Measurements from ENCODE around the gene RABGGTA.

The RABGGTA gene

DNA sequence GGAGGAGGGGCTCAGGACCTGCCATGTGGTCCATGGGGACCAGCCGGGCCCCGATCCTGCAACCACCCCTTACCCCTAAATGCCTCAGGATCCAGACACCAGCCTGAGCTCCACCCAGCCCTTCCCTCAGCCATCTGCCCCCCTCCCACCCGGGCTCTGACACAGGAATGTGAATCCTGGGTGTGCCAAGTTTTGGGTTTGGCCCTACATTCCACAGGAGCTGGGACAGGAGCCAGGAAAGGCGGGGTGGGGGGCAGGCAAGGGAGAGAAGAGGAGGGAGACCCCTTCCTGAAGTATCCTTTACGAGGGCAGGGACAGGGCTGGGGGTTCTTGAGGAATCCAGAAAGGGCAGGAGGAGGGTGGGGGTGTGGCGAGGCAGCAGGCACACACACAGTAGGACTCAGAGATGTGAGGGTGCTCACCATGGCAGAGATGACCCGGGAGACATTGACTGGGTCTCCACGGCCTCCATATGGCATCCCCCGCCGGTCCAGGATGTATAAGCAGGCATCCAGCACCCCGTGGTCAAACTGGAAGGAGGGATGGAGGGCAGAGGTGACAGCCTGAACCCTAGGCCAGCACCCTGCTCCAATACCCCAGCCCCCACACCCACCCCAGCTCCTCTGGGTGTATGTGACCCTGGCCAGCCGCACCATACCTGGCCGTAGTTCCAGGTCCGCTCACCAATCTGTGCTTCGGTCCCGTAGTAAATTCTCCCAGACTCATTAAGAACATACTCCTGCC lies 11.9 kb downstream of the RABGGTA start:
- no peak for DNase-seq

- no peak for DNase-seq
These were observed 12.7 kb downstream of the RABGGTA start for GRCh38 chr14:24258548-24259265.

- DNase-seq: no peak
These were observed 13.3 kb downstream of the RABGGTA start for GRCh38 chr14:24258119-24258518.

GRCh38 chr14:24256960-24257359 lies 14.4 kb downstream of the RABGGTA start:
- DNase-seq: no peak

DNA sequence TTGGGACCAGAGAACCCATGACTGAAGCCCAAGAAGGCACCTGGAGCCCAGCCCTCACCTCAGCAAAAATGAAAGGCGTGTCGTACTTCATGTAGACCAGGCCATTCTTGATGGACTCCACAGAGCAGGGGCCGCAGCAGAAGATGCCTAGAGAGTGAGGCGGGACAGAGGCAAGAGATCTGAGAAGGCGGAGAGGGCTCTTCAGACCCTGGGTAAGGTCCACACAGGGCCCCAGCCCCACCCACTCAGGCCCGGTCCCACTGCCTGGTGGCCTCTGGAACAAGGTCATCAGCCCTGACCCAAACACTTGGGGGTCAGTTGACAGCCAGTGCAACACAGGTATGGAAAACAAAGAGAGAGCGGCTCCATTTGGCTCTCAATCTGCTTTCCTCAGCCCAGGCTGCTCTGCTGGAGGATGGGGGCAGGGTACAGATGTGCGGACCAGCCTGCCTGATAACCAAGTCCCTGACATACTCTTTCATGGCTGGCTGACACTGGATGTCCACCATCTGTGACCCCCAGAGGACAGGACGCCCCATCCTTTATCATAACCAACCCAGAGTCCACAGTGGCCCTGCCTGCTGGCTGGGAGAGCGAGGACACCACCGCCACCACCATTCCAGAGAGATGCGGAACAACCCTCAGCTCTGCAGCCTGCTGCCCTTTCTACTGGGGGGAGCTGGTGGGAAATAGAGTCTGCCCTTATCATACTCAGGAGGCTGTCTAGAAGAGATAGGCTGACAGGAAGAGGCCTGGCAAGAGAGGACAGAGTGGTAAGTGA lies 15.3 kb downstream of the RABGGTA start:
- DNase-seq: no peak

DNA sequence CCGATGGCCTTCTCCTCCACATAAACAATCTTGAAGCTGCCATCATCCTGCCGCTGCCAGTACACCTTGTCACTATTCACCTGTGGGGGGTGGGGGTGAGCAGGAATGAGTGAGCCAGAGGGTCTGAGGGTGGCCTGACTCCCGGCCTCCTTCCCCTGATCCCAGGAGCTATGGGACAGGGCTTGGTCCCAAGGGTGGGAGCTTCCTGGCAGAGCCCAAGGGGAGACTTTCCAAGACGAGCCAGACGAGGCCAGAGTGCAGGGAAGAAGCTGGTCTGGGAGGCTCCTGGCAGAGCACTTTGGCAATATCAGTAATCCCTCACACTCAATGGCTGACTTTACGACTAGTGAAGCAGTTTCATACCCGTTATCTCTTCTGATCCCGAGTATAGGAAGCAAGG lies 16.0 kb downstream of the RABGGTA start:
- no peak for DNase-seq

- no peak for DNase-seq
These were observed 16.6 kb downstream of the RABGGTA start for GRCh38 chr14:24254630-24255392.

- DNase-seq: peak; percentile 26
These were observed 17.5 kb downstream of the RABGGTA start for GRCh38 chr14:24253936-24254335.

GRCh38 chr14:24252289-24253124 lies 18.9 kb downstream of the RABGGTA start:
- DNase-seq: no peak

DNA sequence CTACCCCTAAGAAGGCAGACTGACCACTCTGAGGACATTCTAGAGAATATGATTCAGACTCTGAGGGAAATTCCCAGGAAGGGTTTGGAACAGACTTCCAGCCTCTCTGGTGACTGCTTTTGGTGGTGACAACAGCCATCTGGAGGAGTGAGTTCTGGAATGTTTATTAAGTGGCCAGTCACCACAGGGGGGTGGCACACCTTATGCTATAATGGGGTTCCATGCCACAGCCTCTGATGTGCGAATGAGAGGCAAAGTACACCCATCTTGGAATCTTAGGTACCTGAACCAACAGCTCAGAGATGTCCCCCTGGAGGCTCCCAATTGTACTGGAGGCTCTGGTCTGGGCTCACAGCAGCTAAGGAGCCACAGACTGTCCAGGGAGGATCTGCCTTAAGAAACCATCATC lies 19.5 kb downstream of the RABGGTA start:
- DNase-seq: no peak

GRCh38 chr14:24250354-24250753 lies 21.0 kb downstream of the RABGGTA start:
- no peak for DNase-seq

DNA sequence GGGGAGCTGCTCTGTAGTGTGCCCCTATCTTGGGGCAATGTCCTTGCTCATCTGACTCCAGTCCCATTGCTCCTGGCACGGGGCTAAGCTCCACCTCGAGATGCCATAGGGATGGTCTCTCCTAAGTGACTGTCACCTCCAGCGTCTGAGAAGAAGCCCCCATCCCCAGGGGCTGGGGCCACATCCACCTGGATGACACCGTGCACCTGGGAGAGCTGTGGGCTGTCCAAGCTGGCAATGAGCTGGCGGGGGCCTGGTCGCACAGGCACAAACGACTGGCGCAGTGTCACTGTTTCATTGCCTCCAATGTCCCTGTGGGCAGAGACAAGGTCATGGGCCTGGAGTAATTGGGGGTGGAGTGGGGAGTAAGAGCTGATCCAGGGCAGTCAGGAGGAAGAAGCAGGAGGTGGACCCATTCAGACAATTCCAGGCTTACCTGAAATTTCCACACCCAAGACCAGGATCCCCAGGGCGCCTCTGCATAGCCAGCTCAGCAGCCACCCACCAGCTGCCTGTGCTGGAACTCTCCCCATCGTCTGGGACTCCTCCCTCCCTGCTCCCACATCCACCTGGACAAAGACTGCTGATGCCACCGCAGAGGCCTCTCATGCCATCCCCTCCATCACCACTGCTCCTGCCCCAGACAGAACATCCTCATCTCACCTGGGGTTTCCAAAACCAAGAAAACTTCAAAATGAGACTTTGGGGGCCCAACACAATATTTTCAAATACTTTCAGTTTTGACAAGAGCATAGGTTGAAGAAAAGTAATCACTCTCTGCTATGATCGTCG lies 22.0 kb downstream of the RABGGTA start:
- DNase-seq: no peak

- no peak for DNase-seq
These were observed 24.0 kb downstream of the RABGGTA start for GRCh38 chr14:24247422-24247821.

- peak; percentile 6 for DNase-seq
These were observed 24.6 kb downstream of the RABGGTA start for GRCh38 chr14:24246765-24247212.

DNA sequence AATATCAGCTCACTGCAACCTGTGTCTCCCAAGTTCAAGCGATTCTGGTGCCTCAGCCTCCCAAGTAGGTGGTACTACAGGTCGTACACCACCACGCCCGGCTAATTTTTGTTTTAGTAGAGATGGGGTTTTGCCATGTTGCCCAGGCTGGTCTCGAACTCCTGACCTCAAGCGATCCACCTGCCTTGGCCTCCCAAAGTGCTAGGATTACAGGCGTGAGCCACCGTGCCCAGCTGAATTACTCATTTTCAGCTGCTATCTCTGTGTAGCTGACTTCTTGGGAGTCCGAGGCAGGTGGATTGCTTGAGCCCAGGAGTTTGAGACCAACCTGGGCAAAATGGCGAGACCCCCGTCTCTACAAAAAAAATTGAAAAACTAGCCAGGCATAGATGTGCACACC lies 26.0 kb downstream of the RABGGTA start:
- peak; percentile 21 for DNase-seq

GRCh38 chr14:24243336-24243836 lies 28.0 kb downstream of the RABGGTA start:
- peak; percentile 79 for DNase-seq

GRCh38 chr14:24241829-24242443 lies 29.5 kb downstream of the RABGGTA start:
- peak; percentile 97 for DNase-seq

- no peak for DNase-seq
These were observed 31.1 kb downstream of the RABGGTA start for GRCh38 chr14:24240110-24240918.

DNA sequence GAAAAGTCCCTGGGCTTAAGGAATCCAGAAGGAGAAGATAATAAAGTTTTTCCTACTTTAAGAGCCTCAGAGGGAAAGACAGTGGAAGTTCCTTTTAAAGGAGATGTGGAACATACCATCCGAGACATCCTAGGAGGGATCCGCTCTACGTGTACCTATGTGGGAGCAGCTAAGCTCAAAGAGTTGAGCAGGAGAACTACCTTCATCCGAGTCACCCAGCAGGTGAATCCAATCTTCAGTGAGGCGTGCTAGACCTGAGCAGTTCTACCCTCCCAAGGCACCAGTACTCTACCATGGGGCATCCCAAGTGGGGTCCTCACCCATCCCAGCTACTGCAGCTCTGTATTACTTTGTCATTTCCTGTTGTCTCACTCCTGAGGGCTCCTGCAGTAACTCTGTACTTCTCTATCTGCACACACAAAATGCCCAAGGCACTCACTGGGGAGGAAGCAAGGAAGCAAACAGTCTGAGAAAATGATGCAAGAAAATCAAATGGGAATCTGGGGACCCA lies 32.8 kb downstream of the RABGGTA start:
- DNase-seq: no peak
